Measurements from ENCODE around the gene IPO13.

Gene IPO13

DNA sequence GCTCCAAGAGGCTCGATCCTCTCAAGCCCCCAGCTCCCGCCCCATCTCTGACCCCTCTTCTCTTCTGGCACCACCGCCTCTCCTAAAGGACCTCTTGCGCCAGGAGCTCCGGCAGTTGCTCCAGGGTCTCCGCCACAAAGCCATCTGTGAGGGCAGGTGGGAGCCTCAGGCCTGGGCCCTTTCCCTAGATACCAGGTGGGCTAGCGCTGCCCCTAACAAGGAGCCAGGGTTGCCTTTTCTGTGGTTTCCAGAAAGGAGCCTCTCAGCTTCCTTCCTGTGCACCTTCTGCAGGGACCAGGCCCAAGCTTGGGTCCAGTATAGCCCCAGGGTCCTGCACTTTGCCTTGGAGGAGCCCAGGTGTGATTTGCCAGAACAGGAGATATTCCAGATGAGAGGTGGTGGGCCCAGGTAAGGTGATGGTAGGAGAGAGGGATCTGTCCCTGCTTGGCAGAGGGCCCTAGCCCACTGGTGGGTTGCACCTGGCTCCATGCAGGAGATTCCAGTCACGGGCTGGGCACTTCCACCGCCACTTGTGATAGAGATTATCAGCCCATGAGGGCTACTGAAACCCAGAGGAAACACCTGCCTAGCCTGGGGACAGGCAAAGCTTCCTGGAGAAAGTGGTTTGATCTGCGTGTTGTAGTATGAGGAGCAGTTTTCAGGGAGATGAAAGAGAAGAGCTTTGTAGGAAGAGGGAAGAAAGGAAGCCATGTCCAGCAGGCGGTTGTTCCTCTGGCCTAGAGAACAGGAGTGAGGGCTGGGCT is 45.7 kb downstream of the IPO13 start:
- no peak for DNase-seq

DNA sequence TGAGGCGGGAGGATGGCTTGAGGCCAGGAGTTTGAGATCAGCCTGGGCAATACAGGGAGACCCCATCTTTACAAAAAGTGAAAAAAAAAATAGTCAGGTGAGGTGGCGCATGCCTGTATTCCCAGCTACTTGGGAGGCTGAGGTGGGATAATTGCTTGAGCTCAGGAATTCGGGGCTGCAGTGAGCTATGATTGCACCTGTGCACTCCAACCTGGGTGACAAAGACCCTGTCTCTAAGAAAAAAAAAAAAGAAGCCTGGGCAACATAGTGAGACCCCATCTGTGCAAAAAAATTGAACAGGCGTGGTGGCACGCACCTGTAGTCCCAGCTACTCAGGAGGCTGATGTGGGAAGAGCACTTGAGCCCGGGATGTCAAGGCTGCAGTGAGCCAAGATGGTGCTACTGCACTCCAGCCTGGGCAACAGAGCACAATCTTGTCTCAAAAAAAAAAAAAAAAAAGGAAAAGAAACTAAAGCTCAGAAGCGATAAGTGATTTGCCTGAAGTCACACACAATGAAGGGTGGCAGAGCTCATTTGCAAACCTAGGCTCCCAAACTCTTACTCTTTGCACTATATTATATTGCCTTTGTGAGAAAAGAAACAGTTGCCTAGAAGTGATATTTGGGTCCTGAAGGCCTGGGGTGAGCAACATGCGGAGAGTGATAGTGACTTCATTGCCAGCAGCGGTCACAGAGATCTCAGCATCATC is 46.6 kb downstream of the IPO13 start:
- DNase-seq: no peak

DNA sequence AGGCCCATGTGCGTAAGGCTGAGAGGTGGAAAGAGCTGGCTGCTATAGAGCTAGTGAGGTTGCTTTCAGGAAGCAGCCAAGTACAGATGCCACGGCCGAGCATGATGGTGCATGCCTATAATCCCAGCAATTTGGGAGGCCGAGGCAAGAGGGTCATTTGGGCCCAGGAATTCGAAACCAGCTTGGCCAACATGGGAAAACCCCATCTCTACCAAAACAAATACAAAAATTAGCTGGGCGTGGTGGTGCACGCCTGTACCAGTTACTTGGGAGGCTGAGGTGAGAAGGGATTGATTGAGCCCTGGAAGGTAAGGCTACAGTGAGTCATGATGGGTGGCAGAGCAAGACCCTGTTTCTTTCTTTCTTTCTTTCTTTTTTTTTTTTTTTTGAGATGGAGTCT is 47.3 kb downstream of the IPO13 start:
- DNase-seq: no peak

DNA sequence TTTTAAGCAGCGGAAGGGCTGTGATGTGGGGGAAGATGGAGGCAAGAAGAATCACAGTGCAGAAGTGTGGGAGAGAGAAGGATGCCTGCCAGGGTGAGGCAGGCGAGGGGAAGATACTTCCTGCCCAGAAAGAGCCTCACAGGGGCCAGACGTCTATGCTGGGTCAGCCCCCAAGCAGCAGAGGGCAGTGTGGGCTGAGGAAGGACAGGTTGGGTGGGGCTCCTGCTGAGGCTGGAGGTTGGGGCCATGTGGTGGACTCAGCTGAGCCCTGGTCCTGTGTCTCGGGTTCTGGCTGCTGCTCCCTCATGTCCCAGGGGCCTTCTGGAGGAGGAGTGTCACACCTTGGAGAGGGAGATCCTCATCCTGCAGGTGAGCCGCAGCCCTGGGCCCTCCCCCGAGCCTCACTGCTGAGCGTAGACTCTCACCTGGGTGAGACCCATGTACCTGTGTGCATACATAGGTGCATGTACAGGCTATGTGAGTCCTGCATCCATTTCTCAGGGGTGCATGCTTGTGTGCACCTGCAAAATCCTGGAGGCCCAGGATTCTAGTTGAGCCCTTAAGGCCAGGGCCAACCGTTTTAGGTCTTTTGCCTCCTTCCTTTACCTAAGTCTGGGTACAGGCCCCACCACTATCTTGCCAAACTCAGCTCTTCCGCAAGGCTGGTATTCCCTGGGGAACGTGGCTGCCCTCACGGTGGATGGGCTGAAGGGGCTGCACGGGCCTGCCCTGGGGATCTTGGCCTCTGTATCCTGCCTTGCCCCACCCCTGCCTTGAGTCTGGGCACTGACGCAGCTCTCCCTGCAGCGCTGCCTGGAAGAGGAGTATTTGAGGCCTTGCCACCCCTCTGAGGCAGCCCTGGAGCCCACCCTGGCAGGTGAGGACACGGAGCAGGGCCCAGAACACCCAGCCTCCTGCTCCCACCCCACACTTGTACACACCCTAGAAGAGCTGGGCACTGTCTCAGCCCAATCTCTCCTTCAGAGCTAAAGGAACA is 48.3 kb downstream of the IPO13 start:
- peak; percentile 87 for DNase-seq

DNA sequence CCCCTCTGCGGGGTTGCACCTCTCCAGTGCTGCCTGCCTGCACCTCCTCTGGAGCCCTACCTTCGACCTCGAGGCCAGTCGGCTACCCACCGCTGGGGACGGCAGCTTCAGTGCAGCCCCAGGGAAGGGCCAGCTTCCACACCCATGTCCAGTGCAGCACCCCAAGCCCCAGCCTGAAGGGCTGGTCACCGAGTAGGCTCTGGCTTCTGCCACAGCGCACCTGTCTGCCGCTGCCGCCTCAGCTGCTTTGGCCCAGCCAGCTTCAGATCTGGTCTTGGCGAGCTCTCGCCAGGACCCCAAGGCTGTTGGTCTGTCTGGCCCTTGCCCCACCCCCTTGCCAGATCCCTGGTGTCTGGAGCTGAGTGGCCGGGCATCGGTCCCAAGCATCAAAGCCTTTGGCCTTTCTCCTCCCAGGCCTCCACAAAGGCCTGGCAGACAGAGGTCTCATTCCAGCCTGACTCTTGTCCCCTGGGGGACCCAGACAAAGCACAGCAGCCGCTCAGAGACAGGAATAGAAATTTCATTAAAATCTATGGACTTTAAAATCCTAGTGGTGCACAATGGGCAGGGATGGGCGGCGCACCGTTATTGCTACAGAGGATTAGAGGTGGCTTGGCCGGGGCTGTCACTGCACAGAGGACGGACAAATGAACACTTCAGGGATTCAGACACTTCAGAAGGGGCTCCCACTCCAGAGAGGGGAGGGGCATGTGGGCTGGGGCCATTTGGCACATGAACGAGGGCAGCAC is 49.4 kb downstream of the IPO13 start:
- DNase-seq: no peak

DNA sequence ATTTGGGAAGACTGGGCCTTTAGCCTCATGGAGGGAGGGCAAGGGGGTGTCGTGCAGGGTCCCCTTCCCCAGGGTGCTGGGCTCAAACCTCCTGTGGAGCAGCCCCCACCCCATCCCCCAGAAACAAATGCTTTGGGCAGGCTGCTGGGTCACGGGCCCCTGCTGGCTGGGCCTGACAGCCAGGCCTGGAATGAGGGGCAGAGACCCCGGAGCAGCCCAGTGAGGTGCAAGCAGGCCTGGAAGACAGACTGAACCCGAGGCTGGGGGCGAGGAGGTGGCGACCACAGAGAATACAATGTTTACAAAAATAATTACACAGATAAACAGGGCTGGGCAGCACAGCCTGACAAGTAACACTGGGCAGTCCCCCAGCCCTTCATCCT is 50.0 kb downstream of the IPO13 start:
- DNase-seq: no peak

DNA sequence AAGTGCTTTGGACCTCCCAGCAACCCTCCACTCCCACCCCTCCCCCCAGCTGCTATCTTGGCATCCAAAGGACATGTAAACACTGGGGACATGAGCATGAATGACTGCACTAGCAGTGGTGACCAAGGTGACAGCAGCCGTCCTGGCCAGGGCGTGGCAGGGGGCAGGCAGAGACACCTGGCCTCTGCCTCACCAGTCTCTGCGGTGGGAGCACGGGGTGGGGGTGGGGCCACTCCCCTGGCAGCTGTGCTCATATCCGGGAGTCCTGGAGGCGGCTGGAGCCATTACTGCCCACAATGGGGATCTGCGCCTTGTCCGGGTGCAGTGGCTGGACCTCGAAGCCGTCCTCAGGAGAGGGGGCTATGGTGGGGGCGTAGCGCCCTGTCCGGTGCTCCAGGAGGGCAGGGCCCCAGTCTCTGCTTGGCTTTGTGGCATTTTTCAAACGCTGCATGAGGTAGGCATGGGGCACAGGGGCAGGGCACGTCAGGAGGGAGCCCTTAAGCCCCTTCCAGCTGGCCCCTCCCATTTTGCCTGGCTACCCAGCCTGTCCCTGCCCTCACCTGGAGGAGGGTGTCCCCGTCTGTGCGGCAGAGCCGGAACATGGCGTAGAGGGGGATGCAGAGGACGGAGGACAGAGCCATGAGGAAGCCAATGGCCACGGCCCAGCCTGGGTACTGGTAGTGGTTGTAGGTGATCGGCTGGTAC is 50.7 kb downstream of the IPO13 start:
- DNase-seq: no peak

DNA sequence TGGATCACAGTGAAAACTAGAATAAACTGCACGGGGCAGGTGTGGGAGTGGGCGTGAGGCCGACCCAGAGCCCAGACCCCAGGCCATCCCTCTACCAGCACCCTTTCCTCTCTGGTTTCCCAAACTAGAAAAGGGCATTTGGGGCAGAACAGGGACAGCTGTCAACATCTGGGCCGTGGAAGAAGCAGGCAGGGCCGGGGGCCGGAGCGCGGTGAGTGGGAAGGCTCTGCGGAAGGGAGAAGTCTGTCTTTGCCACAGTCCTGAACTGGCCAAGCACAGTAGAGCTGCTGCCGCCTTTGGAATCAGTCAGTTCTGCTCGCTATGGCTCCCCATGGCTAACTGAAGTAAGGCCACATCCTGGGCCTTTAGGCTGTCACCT is 51.2 kb downstream of the IPO13 start:
- DNase-seq: no peak

DNA sequence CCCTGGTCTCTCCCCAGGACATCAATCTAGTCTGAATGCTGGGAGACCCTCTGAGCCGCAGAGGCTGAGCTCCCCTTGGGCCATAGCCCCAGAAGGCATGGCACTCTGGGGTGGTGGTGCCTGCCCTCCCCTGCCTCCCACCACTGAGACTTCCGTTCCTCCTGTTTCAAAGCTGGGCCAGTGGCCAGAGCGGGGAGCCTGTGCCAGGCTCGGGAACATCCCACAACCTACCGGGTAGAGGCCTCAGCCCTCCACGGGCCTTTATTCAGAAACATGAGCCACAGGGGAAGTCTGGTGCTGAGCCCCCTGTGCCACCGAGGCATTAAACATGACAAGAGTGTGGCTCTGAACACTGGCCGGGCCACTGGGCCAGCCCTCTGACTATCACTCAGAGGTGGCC is 52.7 kb downstream of the IPO13 start:
- no peak for DNase-seq

DNA sequence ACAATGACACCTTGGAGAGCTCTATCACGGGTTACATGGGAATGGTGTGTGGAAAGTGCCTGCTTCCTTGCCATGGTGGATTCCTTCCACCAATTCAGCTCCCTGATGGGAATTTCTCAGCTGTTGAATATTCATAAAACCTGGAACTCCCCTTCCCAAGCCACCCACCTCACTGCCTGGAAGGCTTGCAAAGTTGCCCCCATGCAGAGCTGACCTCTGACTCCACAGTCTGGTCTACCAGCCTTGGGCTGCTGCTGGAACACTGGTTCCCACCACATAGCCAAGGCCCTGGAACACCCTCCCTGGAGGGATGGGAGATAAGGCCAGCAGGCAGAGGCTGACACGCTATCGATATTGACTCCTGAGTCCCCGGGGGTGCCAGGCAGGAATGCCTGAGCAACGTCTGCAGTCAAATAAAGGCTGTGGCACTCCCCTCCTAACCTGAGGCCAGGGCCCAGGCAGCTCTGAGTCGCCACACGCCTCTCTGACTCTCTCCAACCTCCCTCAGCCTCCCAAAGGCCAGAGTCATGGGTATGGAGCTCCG is 53.4 kb downstream of the IPO13 start:
- no peak for DNase-seq

DNA sequence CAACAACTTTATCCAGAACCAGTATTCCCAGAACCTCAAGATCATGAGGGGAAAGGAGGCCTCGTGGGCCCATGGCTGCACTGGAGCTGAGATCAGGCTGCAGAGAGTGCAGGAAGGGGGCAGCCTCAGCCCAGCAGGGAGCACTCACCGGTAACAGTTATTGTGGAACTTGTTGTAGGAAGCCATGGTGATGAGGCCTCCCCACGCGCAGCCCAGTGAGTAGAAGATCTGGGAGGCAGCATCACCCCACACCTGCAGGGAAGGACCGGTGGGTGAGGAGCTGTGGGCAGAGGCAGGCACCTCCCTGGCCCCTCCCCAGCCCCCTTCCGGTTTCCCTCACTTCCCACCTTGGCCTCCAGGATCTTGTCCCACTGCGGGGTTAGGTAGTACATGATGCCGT is 55.4 kb downstream of the IPO13 start:
- no peak for DNase-seq

DNA sequence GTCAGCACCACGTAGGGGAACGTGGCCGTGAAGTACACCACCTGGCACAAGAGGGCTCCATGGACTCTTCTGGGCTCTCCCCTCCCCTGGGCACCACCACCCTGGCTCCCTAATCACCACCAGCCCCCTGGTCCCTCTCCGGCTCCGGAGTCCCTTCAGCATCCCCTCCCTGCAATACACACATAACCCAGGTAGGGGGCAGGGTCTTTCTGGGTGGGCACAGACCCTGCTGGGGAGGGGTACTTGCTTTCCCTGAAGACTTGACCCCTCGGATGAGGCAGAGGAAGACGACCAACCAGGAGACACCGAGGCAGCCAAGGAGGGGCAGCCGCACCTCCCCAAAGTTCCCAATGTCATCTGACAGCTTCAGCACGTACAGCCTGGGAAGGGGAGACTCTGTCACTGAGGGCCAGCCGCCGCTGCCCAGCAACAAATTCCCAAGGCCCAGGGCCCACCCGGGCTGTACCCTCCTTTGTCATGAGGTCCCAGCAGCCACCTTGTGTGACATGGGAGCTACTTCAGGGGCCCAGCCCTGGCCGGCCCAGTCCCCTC is 55.9 kb downstream of the IPO13 start:
- no peak for DNase-seq

DNA sequence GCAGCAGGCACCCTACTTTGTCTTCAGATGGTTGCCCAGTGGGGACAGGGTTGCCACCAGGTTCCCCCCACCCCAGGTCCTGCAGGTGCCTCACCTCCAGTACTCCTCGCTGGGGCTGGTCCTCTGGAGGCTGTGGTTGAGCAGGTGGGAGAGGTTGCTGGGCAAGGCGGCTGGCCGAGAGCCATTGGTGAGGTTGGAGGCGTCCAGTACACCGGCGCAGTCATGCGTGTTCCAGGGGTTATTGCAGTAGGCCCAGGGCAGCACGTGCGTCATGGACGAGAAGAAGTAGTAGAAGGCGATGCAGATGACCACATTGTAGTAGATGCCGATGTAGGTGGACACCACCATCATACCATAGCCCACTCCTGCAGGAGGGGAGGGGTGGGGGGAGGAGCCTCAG is 61.5 kb downstream of the IPO13 start:
- DNase-seq: no peak

DNA sequence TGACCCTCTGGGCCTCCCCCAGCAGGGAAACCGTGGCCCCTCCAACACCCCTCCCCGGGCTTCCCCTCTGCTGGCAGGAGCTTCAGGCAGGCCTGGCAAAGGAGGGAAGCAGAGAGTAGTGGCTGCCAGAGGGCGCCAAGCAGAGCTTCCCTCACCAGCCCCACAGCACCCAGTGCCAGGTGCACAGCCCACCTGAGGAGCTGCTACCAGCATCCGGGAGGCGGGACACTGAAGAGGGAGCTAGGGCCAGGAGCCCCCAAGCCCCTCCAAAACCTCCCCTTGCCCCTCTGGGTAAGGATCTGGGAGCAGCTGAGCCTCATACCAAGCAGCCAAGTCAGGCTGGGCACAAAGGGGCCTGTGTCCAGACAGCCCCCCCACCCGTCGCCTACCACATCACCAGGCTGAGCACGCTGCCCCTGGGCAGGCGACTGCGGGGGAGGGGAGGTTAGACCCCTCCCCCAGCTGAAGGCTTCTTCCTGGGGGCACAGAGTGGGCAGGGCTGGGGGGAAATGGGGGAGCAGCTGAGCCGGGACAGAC is 64.3 kb downstream of the IPO13 start:
- DNase-seq: no peak

DNA sequence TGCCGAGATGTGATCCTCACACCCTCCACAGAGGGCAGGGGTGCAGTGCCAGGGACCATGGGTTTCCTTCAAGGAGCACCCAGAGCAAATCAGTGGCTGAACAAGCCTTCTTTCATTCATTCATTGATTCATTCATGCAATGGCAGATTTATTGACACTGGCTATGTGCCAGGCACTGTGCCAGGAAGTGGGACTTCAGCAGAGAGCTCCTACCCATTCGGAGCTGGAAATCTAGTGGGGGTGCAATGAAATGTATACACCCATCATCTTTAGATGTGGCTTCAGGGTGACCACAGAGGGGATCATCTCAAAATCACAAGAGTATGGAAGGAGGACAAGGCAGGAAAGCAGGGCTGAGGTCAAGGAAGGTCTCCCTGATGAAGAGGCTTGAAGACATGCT is 65.7 kb downstream of the IPO13 start:
- DNase-seq: no peak

DNA sequence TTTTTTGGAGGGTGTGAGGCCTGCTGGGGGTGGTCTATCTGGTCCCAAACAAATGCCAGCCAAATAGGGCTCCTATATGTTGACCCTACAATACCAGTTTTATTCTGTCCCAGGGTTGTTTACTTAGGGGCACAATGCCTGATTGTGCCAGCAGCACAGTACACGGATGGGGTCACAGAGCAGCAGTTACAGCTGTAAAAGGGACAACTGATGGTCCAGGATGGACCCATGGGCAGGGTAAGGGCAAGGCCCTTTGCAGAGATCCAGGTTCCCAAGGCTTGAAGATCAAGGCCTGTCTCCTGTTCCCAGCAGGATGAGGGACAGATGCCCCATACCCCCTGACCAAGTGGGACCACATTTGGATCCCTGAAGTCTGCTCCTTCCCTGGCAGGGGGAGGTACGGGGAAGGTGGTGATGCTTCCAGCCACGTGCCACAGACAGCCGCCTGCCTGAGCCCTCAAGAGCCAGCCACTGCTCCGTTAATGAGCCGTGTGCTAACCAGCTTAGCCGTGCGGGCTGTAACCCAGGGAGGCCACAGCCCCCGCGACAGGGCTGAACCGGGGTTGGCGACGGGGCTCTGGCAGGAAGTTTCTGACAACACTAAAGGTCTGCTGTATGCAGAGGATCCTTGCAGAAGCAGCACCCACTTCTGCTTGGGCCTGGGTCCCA is 66.3 kb downstream of the IPO13 start:
- peak; percentile 61 for DNase-seq

DNA sequence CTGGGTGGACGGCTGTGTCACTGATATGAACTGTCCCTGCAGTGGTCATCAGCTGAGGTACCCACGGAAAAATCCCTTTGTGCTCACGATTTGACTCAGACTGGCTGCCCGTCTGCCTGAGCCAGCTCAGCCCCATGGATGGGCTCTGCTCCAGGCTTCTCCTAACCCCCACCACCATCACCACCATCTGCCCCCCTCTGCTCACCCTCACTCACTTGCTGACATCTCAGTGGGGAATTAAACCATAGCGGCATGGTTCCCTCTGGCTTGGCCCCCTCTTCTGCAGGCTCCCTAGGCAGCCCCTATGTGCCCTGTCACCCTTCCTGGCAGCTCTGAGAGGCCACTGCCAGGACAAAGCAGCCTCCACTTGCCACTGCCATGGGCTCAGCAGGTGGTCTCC is 67.2 kb downstream of the IPO13 start:
- DNase-seq: no peak

DNA sequence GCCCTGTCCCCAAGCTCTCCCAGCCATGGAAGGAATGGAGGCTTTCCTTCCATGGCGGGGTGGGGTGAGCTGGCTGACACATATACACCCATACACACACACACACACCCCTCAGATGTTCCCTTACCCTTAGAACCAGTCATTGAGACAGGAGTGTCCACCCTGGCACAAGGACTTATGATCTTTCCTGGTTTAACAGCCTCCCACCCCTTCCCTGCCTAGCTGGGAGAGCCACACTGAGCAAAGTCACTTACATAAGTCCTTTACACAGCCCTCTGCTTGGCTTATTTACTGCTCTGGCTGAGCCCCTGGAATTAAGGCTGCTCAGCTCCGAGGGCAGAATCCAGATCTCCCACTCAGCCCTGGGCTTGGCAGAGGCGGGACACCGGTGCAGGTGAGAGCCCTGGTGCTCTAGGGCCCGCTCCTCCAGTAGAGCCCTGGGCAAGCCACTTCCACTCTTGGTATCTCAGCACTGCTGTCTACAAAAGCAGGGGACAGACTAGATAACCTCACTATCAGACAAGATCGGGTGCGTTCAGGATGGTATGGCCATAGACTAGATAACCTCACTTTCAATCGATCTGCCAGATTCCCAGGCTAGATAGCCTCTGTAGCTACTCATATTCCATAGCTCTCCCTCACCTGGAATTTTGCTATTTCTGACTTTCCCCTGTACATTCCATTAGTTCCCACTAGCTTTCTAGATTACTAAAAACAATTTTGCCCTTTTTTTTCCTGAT is 67.8 kb downstream of the IPO13 start:
- peak; percentile 26 for DNase-seq

DNA sequence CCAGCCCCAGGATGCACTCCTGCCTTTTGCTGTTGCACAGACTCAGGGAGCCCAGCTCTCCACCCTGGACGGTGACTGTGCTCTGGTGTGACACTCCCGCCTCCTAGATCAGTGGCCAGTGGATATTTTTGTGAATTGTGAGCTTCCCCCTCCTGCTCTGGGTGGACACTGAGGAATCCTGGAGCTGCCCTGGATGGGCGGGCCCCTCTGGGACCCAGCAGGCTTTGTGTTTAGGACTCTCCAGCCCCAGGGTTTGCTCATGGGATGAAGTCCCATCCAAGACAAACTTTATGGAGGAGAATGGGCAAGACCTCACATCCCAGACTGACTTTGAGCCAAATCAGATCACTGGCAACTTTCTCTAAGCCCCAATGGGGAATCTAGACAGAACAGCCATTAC is 68.5 kb downstream of the IPO13 start:
- no peak for DNase-seq
